H9 (cell line): ENCODE results near the gene KCNIP4. TPM values are rescaled to one million over a fixed set of nuclear protein-coding genes. Genes with fewer than 3 reads are reported as not detected.

Experiments used
- DNase-seq: peaks from one replicate; pipeline ENCODE4 v3.0.0-alpha.2; 2017
- H2AFZ ChIP-seq: one replicate; pipeline ENCODE4 v1.6.1; 2013; ENCODE audit warnings: mild to moderate bottlenecking, low read length, control low read depth, moderate library complexity
- H2AK5ac ChIP-seq: 2 replicates; pipeline ENCODE4 v1.6.1; 2013; ENCODE audit warnings: low read length, control low read depth, mixed read lengths; ENCODE audit not compliant: insufficient read length
- H2BK120ac ChIP-seq: one replicate; pipeline ENCODE4 v1.6.1; 2013; ENCODE audit warnings: low read depth, mild to moderate bottlenecking, low read length, control low read depth, inconsistent platforms; ENCODE audit not compliant: poor library complexity, severe bottlenecking
- H2BK12ac ChIP-seq: 2 replicates; pipeline ENCODE4 v1.6.1; 2013; ENCODE audit warnings: low read length, control low read depth, mixed read lengths, low read depth; ENCODE audit not compliant: insufficient read length
- H2BK15ac ChIP-seq: 2 replicates; pipeline ENCODE4 v1.6.1; 2013; ENCODE audit warnings: low read depth, low read length, control low read depth
- H2BK20ac ChIP-seq: one replicate; pipeline ENCODE4 v1.6.1; 2013; ENCODE audit warnings: low read depth, mild to moderate bottlenecking, low read length, control low read depth, inconsistent platforms; ENCODE audit not compliant: poor library complexity, severe bottlenecking
- H2BK5ac ChIP-seq: 2 replicates; pipeline ENCODE4 v1.6.1; 2013; ENCODE audit warnings: low read length, control low read depth, mixed read lengths; ENCODE audit not compliant: insufficient read length
- H3K14ac ChIP-seq: 2 replicates; pipeline ENCODE4 v1.6.1; 2013; ENCODE audit warnings: low read length, control low read depth; ENCODE audit not compliant: insufficient read depth
- H3K18ac ChIP-seq: 2 replicates; pipeline ENCODE4 v1.6.1; 2013; ENCODE audit warnings: low read depth, mild to moderate bottlenecking, mixed read lengths, low read length, control low read depth; ENCODE audit not compliant: insufficient read length
- H3K23ac ChIP-seq: 2 replicates; pipeline ENCODE4 v1.6.1; 2013; ENCODE audit warnings: low read length, control low read depth, mixed read lengths, low read depth; ENCODE audit not compliant: insufficient read length
- H3K23me2 ChIP-seq: 2 replicates; pipeline ENCODE4 v1.6.1; 2013; ENCODE audit warnings: low read depth, mild to moderate bottlenecking, mixed read lengths, low read length, control low read depth; ENCODE audit not compliant: insufficient read length, poor library complexity, severe bottlenecking
- H3K27ac ChIP-seq: 2 replicates; pipeline ENCODE4 v1.5.1; 2013; ENCODE audit warnings: low read length, control low read depth, mixed read lengths, low read depth; ENCODE audit not compliant: insufficient read length
- H3K27me3 ChIP-seq: 2 replicates; pipeline ENCODE4 v1.6.1; 2013; ENCODE audit warnings: low read length, control low read depth, inconsistent platforms; ENCODE audit not compliant: insufficient read depth
- H3K4ac ChIP-seq: 2 replicates; pipeline ENCODE4 v1.6.1; 2013; ENCODE audit warnings: low read depth, mild to moderate bottlenecking, control low read depth, inconsistent platforms, low read length, moderate library complexity
- H3K4me1 ChIP-seq: 2 replicates; pipeline ENCODE4 v1.6.1; 2013; ENCODE audit warnings: low read length, control low read depth, inconsistent platforms; ENCODE audit not compliant: insufficient read depth
- H3K4me2 ChIP-seq: 2 replicates; pipeline ENCODE4 v1.6.1; 2013; ENCODE audit warnings: low read length, control low read depth, mixed read lengths; ENCODE audit not compliant: insufficient read length, insufficient read depth
- H3K56ac ChIP-seq: 2 replicates; pipeline ENCODE4 v1.6.1; 2013; ENCODE audit warnings: low read depth, mild to moderate bottlenecking, mixed read lengths, low read length, control low read depth; ENCODE audit not compliant: insufficient read length
- H3K79me1 ChIP-seq: 2 replicates; pipeline ENCODE4 v1.6.1; 2013; ENCODE audit warnings: low read depth, mild to moderate bottlenecking, moderate library complexity, low read length, control low read depth, inconsistent platforms; ENCODE audit not compliant: insufficient read depth, poor library complexity, severe bottlenecking
- H3K79me2 ChIP-seq: 2 replicates; pipeline ENCODE4 v1.6.1; 2013; ENCODE audit warnings: low read length, control low read depth, inconsistent platforms; ENCODE audit not compliant: insufficient read depth
- H3K9ac ChIP-seq: 2 replicates; pipeline ENCODE4 v1.6.1; 2013; ENCODE audit warnings: low read length, control low read depth, mixed read lengths; ENCODE audit not compliant: insufficient read length; ENCODE audit errors: extremely low read depth
- H3K9me3 ChIP-seq: one replicate; pipeline ENCODE4 v1.6.1; 2013; ENCODE audit warnings: low read depth, low read length, inconsistent platforms; ENCODE audit not compliant: control insufficient read depth
- H3T11ph ChIP-seq: one replicate; pipeline ENCODE4 v1.6.1; 2013; ENCODE audit warnings: mild to moderate bottlenecking, low read length, control low read depth, inconsistent platforms
- H4K20me1 ChIP-seq: one replicate; pipeline ENCODE4 v1.6.1; 2013; ENCODE audit not compliant: control insufficient read depth, insufficient read length, insufficient read depth
- H4K5ac ChIP-seq: 2 replicates; pipeline ENCODE4 v1.6.1; 2013; ENCODE audit warnings: low read depth, mild to moderate bottlenecking, mixed read lengths, low read length, control low read depth; ENCODE audit not compliant: insufficient read length
- H4K8ac ChIP-seq: replicated peaks from 2 replicates; pipeline ENCODE4 v1.6.1; 2013; ENCODE audit warnings: low read length, control low read depth, mixed read lengths, low read depth; ENCODE audit not compliant: insufficient read length
- H4K91ac ChIP-seq: 2 replicates; pipeline ENCODE4 v1.6.1; 2013; ENCODE audit warnings: low read depth, mild to moderate bottlenecking, moderate library complexity, mixed read lengths, low read length, control low read depth; ENCODE audit not compliant: insufficient read length
- H3K27ac Mint-ChIP-seq, 3 experiments: 2 replicates in 2 of 3; 3 replicates in 1 of 3; pipeline ENCODE4 v1.8.0; 2020 to 2021; ENCODE audit warnings: mixed read lengths in 3 of 3, mild to moderate bottlenecking in 1 of 3, moderate library complexity in 1 of 3
- H3K27me3 Mint-ChIP-seq: 2 replicates; pipeline ENCODE4 v1.8.0; 2021; ENCODE audit warnings: low read depth, mild to moderate bottlenecking, moderate library complexity, mixed read lengths
- H3K36me3 Mint-ChIP-seq, 3 experiments: 2 replicates in 2 of 3; 3 replicates in 1 of 3; pipeline ENCODE4 v1.8.0; 2020 to 2021; ENCODE audit warnings: low read depth in 3 of 3, mixed read lengths in 3 of 3; ENCODE audit not compliant: insufficient read depth in 1 of 3
- H3K4me1 Mint-ChIP-seq, 2 experiments: 2 replicates each; pipeline ENCODE4 v1.8.0; 2020; ENCODE audit warnings: mixed read lengths in 2 of 2
- H3K4me3 Mint-ChIP-seq, 2 experiments: 2 replicates in 1 of 2; 3 replicates in 1 of 2; pipeline ENCODE4 v1.8.0; 2020 to 2021; ENCODE audit warnings: mild to moderate bottlenecking in 2 of 2, mixed read lengths in 2 of 2, moderate library complexity in 1 of 2
- H3K9me3 Mint-ChIP-seq, 2 experiments: 2 replicates in 1 of 2; 3 replicates in 1 of 2; pipeline ENCODE4 v1.8.0; 2020; ENCODE audit warnings: mild to moderate bottlenecking in 2 of 2, mixed read lengths in 2 of 2, moderate library complexity in 1 of 2
- CTCF ChIP-seq: fragments of 200-600 bp; sonication (generic); conservative IDR thresholded peaks from 3 replicates; pipeline ENCODE4 v1.8.0; 2021; ENCODE audit warnings: antibody characterized with exemption, mild to moderate bottlenecking
- WGBS: extraction: QIAGEN DNeasy Blood & Tissue Kit; methylation state at CpG from one replicate; pipeline ENCODE4 v1.1.7; 2013; ENCODE audit warnings: missing lambda C conversion rate, low lambda C conversion rate, mixed read lengths; ENCODE audit not compliant: insufficient read length; ENCODE audit errors: extremely low coverage; 5-methylcytosine and 5-hydroxymethylcytosine counted together
- total RNA-seq: library from RNA; stranded (reverse); gene quantifications from 2 replicates; pipeline ENCODE4 v1.2.1, GENCODE V29; 2021

The KCNIP4 gene
- total RNA-seq, 1 experiment from 2014 or later: not detected

- H2BK5ac ChIP-seq: no peak overlapping the region
- no peak overlapping the region for H2BK15ac ChIP-seq
- no peak overlapping the region for H2BK20ac ChIP-seq
- H3T11ph ChIP-seq: no peak overlapping the region
- TF ChIP-seq CTCF: no peak
- H3K27me3 ChIP-seq: no peaks in the 10 kb centered on the region
- no peaks in the 10 kb centered on the region for H3K27me3 Mint-ChIP-seq
- H3K4ac ChIP-seq: no peak overlapping the region
- H3K79me1 ChIP-seq: no peaks in the 10 kb centered on the region
- H4K5ac ChIP-seq: no peak overlapping the region
- H2BK12ac ChIP-seq: no peak overlapping the region
- H3K27ac Mint-ChIP-seq: peak overlapping the region in 2 of 3 experiments; percentile 17 to 49; a peak in 1 of 7 replicates
- H3K36me3 Mint-ChIP-seq: no peaks in the 10 kb centered on the region
- no peak overlapping the region for H3K4me2 ChIP-seq
- no peaks in the 10 kb centered on the region for H3K9me3 ChIP-seq
- no peaks in the 10 kb centered on the region for H3K79me2 ChIP-seq
- no peak overlapping the region for H3K56ac ChIP-seq
- no peaks in the 10 kb centered on the region for H4K20me1 ChIP-seq
- no peak overlapping the region for H2BK120ac ChIP-seq
- peaks cover 5% of the 10 kb centered on the region; the same call in 1 of the 2 replicates for H3K4me1 ChIP-seq
- WGBS: no CpG with 5 or more reads among the region's 4 CpGs
- no peak overlapping the region for H3K27ac ChIP-seq
- DNase-seq: peak; percentile 56
- no peak overlapping the region for H4K91ac ChIP-seq
- no peak overlapping the region for H3K14ac ChIP-seq
- H3K4me3 Mint-ChIP-seq: no peak overlapping the region
- H3K9me3 Mint-ChIP-seq: no peaks in the 10 kb centered on the region
- no peaks in the 10 kb centered on the region for H3K23me2 ChIP-seq
- no peak overlapping the region for H2AFZ ChIP-seq
- no peak overlapping the region for H3K23ac ChIP-seq
- no peak overlapping the region for H3K9ac ChIP-seq
- no peak overlapping the region for H2AK5ac ChIP-seq
- no peak overlapping the region for H3K18ac ChIP-seq
- H3K4me1 Mint-ChIP-seq: peaks cover 14 to 16% of the 10 kb centered on the region in 2 experiments
- H4K8ac ChIP-seq: no peak overlapping the region
Observed at GRCh38 chr4:20809812-20810211, 1138.8 kb downstream of the KCNIP4 start.
